Left colon (tissue), 2 donors: ENCODE measurements around the gene IFNE. TPM values are rescaled to one million over a fixed set of nuclear protein-coding genes. Genes with fewer than 3 reads are reported as not detected.
A peak's percentile ranks its signal among the peaks of the same experiment; 100 is the strongest.
"Not testable (repeated sequence)": the region's sequence is repeated elsewhere in the genome, so short reads cannot be mapped to it uniquely, and the experiment has no call there.

Experiments
- ATAC-seq: fragments of 200-7000 bp; cut with Tn5 transposase; one replicate; pipeline ENCODE4 v1.9.1; 2020; ENCODE audit warnings: mild to moderate bottlenecking, moderate library complexity
- DNase-seq, 2 donors: peaks; one replicate each; pipeline ENCODE4 v3.0.0-alpha.2; 2020
- intact Hi-C, 2 donors: fragments of 100-400 bp; cut with DNase I in 1 of 2; cut with micrococcal nuclease in 1 of 2; formaldehyde crosslinking; loops; one replicate each; pipeline versions ENCODE4 v1.11.2 to v1.14.0; 2022; cut with DNase I, micrococcal nuclease
- microRNA-seq, 2 donors: library from miRNA; unstranded; fragments of <30 nt; microRNA quantifications; one replicate each; pipeline versions ENCODE4 v1.1.0 to v1.2.0, GENCODE V29; 2020
- total RNA-seq, 2 donors: library from RNA; stranded (reverse); fragmentation: NEBNext Ultra II Directional; extraction: Animal tissue kit (Norgen Biotek cat#: 25700); gene quantifications; one replicate each; pipeline ENCODE4 v1.2.1, GENCODE V29; 2021
- donor health status: DM: no; HTN: no; CAD: no.
- donor health status: DM: yes; HTN: yes; CAD: no.

Gene IFNE
- total RNA-seq, 2 donors from 2014 or later: not detected

DNA sequence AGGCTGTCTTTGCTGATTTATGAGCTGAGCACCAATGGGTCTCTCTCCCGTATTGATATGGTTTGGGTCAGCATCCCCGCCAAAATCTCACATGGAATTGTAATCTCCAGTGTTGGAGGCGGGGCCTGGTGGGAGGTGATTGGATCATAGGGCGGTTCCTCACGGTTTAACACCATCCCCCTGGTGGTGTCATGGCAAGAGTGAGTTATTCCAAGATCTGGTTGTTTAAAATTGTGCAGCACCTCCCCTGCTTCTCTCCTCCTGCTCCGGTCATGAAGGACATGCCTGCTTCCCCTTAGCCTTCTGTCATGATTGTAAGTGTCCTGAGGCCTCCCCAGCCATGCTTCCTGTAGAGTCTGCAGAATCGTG lies 47.1 kb downstream of the IFNE start:
- ATAC-seq, intact Hi-C loops: not testable (repeated sequence)

DNA sequence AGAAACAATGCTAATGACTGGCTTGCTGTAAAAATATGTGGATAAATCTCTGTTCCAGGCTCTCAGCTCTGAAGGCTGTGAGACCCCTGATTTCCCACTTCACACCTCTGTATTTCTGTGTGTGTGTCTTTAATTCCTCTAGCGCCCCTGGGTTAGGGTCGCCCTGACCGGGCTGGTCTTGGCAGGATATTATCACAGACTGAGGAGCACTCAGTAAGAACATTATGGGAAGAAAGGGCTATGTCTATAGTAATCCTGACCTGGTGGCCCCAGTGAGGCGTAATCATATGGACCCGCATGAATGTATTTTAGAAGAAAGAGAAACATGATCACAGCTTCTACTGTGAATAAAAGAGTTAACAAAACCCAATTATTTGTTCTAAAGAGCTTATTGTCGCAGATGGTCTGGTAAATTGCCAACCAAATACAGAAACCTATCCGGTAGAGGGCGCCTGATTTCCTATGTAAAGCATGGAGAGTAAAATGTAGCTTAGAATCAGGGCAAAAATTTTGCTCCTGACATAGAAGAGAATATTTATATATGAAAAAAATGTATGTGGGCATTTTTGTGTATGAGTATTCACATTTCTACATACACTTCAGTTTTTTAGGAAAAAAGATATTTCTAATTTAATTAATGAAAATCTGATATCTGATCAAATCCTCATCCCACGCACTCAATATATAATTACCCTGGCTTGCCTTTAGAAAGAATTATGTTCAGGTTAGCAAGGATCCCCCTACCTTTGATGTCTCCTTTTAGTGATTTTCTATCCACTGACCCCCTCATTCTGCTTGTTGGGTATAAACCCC lies 47.7 kb downstream of the IFNE start:
- ATAC-seq: no peak
- intact Hi-C loops: no loop called here
- peak in 1 of 2 donors; percentile 45 for DNase-seq

More for the DNA sequence above, 47.1 kb downstream of the IFNE start:
- not testable (repeated sequence) for DNase-seq

DNA sequence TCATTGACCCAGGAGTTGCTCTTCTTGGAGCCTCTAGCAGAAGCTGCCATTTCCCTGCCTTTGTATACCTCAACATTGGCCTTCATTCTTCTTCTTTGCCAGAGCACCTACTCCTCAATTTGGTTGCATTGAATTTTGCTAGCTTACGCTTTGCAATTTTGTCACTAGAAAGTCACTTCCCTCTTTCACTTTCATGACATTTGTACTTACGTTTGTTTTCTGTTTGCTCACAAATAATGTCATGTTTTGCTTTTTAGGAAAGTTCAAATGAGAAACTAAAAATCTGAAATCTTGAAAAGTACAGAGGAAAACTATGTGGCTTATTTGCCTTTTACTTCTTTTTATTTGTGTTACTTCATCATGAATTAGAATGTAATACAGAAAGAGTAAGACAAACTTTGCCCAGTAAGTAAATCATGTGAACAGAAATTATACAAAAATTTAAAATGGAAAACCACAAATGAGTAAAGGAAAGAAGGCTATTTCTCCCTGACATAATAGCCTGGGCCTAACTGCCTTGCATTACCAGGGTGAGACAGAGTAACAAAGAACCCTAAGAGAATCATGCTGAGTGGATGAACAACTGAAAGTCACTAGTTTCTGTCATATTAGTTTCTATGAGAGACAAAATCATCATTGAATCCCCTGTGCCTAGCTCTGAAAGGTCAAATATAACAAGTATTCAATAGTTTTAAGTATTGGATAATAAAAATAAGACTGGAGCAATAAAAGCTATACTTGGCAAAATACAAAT lies 49.3 kb downstream of the IFNE start:
- DNase-seq: no peak
- no peak for ATAC-seq
- intact Hi-C loops: no loop called here

Small RNAs within 50 kb of the gene (microRNA-seq; reads per million reads assigned to microRNA genes)
- 69.9 to 190 reads per million in 2 donors for gene MIR31

Other genes starting within 250 kb of the IFNE start
- not detected for gene IFNA14, start 242.3 kb downstream of the IFNE start, total RNA-seq
- gene IFNA5, start 177.0 kb downstream of the IFNE start, total RNA-seq: not detected
- 10 to 100 TPM; 19.0 to 23.7 TPM for gene KLHL9, start 146.9 kb downstream of the IFNE start, total RNA-seq
- not detected for gene IFNA6, start 131.4 kb downstream of the IFNE start, total RNA-seq
- gene IFNA13, start 114.3 kb downstream of the IFNE start, total RNA-seq: not detected
- gene IFNA2, start 96.9 kb downstream of the IFNE start, total RNA-seq: not detected
- gene IFNA8, start 73.2 kb downstream of the IFNE start, total RNA-seq: not detected
- gene IFNA1, start 41.9 kb downstream of the IFNE start, total RNA-seq: not detected